GM18511 (cell line): ENCODE measurements around the gene ZBTB25.
A peak's percentile ranks its signal among the peaks of the same experiment; 100 is the strongest.
"Not testable (repeated sequence)": the region's sequence is repeated elsewhere in the genome, so short reads cannot be mapped to it uniquely, and the experiment has no call there.

Source experiments
- ATAC-seq: cut with Tn5 transposase; IDR thresholded peaks from one replicate; pipeline ENCODE4 v1.9.1; 2021; ENCODE audit warnings: mild to moderate bottlenecking, moderate library complexity; ENCODE audit not compliant: unreplicated experiment

Gene ZBTB25

DNA sequence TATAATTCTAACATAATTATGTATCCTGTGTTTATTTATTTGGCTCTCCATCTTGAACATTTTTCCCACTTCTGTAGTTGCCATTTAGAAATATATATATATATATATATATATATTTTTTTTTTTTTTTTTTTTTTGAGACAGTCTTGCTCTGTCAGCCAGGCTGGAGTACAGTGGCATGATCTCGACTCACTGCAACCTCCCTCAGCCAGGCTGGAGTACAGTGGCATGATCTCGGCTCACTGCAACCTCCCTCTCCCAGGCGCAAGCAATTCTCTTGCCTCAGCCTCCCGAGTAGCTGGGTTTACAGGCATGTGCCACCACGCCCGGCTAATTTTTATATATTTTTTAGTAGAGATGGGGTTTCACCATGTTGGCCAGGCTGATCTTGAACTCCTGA is 14.0 kb upstream of the ZBTB25 start:
- not testable (repeated sequence) for ATAC-seq

- ATAC-seq = no peak
These were observed 13.3 kb upstream of the ZBTB25 start for GRCh38 chr14:64516969-64517368.

- ATAC-seq = no peak
These were observed 11.4 kb upstream of the ZBTB25 start for GRCh38 chr14:64515053-64515452.

DNA sequence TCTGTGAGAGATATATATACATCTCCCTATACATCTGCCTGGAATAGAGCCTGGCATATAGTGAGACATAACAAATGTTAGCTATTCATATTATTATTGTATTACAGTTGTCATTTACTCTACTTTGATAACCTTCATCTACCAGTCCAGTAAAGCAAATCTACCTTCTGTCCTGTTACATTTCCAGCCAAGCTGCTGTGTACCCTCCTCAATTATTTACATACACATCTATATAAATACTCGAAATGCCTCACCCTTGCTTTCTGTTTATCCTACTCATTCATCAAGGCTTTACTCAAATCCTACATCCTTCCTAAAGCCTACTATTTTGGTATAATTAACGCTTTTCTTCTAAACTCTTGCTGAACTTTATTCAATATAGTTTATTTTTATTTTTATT is 9.6 kb upstream of the ZBTB25 start:
- no peak for ATAC-seq

DNA sequence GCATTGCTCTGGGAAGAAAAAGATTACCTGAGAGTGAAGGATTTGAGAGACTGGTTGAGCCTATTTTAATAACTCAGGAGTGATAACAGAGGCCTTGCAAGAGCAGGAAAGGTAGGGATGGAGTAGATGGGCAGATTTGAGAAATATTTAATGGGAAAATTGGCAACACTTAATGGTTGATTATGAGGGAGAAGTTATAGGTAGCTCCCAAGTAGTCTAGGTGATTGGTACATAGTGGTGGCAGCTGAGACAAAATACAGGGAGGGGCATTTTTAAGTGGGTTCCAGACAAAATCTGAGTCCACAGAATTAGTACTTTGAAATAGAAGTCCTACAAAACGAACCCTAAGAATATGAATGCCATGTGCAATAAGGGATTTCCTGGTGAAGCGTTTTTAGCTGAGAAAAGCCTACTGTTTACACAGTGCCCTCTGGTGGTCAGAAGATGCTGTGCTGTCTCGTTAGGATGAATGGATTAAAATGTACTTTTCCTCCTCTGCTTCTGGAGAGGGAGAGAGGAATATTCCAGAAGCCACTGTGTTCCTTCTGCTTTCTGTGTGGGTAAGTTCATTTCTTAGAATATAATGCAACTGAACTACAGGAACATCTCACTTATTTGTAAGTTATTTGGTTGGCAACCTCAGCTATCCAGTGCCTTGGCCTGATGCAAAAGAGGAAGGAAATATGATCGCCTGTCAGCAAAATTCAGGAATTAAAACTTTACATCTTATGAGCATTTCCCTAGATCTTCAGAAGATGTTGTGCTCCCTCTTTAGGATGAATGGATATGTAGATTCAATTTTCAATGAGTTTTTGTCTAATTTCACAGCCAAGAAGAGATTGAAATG is 7.4 kb upstream of the ZBTB25 start:
- no peak for ATAC-seq

GRCh38 chr14:64509036-64509435 is 5.4 kb upstream of the ZBTB25 start:
- ATAC-seq = no peak

- no peak for ATAC-seq
These were observed 4.7 kb upstream of the ZBTB25 start for GRCh38 chr14:64508215-64508776.

DNA sequence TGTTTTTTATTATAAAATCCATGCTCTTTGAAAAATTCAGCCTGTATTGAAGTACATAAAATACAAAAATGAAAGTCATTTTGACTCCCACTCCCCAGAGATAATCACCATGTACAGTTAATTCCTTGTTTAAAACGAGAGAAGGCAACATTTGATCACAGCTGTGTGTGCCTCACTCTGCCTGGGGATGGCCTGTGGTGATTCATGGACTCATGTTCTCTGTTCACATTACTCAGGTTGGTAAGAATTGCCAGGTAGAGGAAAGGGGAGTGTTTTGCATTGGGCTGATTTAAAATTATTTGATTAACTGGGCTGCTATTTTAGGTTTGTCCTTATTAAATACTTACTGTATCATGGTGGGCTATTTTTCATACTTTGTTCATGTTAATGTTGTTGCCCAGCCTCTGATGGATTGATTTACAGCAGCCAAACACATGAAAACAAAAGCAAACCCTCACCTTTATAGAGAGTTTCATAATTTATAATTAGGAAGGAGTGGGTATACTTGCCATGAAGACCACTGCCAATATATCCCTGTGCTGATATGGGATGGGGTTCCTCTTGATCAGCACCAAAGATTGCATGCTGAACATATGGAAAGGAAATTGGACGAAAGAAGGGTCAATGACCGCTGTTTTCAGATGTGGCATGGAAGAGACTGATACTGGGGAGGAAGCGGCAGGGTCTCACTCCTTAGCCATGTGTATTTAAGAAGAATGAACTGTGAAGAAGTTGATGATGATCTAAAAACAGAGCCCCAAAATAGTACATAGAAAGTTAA is 3.9 kb upstream of the ZBTB25 start:
- ATAC-seq = no peak

GRCh38 chr14:64506721-64507120 is 3.1 kb upstream of the ZBTB25 start:
- no peak for ATAC-seq

DNA sequence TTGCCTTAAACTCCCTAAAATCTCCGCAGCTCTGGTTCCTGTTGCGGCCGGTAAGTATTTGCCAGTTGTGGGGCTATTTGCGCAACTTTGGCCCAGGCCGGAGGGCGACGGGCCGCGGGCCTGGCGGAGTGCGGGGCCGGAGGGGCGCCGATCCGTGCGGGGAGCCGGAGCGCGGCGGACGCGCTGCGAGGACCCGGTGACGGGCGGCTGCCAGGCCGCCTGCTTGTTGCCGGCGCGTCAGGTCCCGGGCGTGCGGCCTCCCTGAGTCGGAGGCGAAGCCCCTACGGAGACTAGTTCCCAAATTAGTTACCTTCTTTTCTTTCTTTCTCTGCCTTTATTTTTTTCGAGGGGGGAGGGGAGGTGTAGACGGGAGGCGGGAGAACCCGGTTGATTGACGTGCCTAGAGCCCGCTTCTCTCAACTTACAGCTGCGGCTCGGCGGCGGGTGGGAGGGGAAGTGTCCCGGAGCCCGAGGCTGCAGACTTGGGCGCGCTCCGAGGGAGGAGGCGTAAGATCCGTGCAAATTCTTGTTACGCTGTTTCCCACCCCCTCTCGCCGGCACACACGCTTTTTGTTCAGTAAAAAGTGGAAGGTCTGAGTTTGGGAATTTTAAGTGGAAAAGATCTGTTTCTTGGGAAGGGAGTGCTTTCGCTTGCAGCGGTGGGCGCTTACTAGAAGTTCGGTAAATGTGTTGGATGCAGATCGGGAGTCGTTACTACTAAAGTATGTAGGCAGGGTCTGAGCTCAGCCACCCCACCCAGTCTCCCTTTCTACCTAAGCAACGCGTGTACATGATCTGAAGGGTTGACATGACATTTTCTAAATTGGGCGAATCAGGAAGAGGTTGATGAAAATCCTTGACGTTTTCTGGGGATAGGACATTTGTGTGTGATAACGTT is 1.5 kb upstream of the ZBTB25 start:
- ATAC-seq = peak; percentile 28

DNA sequence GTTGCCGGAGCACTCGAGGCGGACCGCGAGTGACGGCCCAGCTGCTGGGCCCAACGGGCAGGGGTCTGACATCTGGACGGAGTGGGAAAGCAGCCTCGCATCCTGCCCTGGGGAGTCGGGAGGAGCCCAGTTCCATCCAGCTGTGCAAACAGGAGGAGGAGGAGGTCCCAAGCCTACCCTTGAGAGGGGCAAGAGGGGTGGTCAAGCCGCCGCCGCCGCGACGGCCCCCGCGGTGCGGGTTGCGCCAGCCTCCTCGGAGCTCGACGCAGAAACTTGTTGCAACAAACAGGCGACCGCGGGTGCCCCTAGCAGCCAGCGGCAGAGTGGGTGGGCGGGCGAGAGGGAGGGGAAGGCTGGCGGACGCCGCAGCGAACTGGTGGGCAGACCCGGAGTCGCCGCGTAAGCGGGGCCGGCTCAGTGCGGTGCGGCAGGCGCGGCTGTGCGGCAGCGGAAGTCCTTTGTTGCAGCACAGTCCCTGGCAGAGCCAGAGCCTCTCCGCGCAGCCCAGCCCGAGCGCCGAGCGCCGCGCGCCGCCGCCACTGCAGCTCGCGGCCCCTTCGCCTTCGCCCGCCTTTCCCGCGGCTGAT is 765 bp upstream of the ZBTB25 start, which contains the start of gene ZBTB1:
ZBTB1 (plus strand) TSS at position 461 of the 587 bp plus-strand sequence. CDS start 16,735 bp downstream, outside the sequence.
- ATAC-seq = peak; percentile 23

GRCh38 chr14:64502887-64503433 is 678 bp downstream of the ZBTB25 start:
- ATAC-seq = no peak

GRCh38 chr14:64502456-64502855 is 1.2 kb downstream of the ZBTB25 start:
- no peak for ATAC-seq

- ATAC-seq = no peak
These were observed 2.0 kb downstream of the ZBTB25 start for GRCh38 chr14:64501411-64502171.

DNA sequence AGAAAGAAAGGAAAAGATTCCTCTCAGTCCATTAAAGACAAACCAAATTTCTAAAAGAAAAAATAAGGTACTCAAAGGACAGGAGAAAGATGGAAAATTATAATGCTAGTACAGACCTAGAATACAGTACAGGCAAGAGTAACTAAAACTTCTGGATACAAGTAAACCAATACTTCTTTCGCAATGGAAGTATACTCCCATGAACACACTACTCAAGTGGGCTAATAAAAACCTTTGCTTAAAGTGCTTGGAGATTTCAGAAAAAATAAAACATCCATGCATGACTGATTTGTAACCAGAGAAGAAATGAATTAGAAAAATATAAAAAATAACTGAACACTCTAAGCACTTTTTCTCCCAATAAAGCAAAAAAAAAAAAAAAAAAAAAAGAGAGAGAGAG is 3.5 kb downstream of the ZBTB25 start:
- ATAC-seq = no peak

- no peak for ATAC-seq
These were observed 6.9 kb downstream of the ZBTB25 start for GRCh38 chr14:64496764-64497163.

DNA sequence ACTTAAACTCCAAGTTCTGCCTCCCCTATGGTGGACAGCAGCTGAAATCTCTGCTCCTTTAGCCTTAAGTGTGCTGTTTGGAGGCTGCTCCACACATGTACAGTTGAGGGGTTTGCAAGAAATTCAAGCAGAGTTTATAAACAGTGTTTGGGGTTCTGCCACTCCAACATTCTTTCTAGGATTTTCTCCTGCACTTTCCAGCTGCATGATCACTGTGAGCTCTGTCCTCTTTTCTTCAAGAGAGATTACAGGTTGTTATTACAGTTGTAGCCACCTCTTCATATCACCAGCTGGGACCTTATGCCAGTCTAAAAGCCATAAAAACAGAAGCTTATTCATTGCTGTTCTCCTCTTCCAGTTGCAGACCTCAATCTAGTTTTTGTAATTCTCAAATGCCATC is 8.4 kb downstream of the ZBTB25 start:
- no peak for ATAC-seq

GRCh38 chr14:64493455-64493854 is 10.2 kb downstream of the ZBTB25 start:
- no peak for ATAC-seq

GRCh38 chr14:64491637-64492036 is 12.0 kb downstream of the ZBTB25 start:
- no peak for ATAC-seq
